GM21360 (cell line): ENCODE data around the gene TUBGCP2.
A peak's percentile ranks its signal among the peaks of the same experiment; 100 is the strongest.
"Not testable (repeated sequence)": the region's sequence is repeated elsewhere in the genome, so short reads cannot be mapped to it uniquely, and the experiment has no call there.

Source experiments
- ATAC-seq: cut with Tn5 transposase; IDR thresholded peaks from one replicate; pipeline ENCODE4 v1.9.1; 2021; ENCODE audit warnings: mild to moderate bottlenecking, moderate library complexity; ENCODE audit not compliant: unreplicated experiment

The TUBGCP2 gene

DNA sequence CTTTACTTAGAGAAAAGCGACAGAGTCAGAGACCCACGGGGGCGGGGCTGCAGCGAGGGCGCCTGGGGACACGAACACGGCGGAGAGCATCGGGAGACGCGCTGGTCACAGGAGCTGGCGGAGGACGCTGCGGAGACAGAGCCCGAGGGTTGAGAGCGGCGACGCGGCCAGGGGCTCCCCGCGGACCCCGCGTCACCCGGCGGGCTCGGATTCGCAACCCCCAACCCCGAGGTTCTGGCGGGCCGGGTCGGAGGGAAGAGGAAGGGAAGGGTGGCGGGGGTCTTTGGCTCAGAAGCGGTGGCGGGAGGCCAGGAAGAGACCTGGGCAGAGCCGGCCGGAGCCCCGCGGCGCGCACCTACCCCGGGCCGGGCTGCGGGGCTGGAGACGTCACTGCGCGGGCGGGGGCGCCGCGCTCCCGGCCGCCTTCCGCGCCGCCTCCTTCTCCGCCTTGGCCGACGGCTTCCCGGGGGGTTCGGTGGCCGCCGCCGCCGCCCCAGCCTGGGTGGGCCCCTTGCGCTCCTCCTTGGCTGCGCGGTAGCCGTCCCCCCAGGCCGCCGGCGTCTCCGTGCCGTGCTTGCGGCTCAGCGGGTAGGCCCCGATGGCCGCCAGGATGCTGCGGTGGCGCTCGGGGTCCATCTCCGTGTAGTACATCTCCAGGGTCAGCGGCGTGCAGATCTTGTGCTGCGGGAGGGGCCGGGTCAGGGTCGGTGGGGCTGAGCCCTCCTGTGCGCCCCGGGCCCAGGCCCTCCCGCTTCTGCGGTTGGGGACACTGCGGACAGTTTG is 17.0 kb upstream of the TUBGCP2 start:
- no peak for ATAC-seq

DNA sequence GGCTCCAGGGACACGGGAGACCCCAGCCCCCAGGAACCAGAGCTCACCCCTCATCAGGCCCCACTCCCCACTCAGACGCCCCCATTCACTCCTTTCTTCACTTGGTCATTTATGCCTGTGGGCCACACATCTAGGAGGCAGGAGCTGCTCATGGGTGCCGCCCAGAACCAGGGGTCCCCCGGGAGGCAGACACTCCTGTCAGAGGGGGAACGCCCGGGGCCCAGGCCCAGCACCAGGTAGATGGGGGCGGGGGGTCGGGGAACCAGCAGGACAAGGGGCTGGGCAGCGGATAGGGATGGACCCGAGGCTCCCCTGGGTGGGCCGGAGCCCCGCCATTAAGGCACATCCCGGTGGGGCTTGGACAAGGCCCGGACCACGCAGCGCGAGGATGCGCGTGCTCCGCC is 16.2 kb upstream of the TUBGCP2 start:
- ATAC-seq, result no peak

DNA sequence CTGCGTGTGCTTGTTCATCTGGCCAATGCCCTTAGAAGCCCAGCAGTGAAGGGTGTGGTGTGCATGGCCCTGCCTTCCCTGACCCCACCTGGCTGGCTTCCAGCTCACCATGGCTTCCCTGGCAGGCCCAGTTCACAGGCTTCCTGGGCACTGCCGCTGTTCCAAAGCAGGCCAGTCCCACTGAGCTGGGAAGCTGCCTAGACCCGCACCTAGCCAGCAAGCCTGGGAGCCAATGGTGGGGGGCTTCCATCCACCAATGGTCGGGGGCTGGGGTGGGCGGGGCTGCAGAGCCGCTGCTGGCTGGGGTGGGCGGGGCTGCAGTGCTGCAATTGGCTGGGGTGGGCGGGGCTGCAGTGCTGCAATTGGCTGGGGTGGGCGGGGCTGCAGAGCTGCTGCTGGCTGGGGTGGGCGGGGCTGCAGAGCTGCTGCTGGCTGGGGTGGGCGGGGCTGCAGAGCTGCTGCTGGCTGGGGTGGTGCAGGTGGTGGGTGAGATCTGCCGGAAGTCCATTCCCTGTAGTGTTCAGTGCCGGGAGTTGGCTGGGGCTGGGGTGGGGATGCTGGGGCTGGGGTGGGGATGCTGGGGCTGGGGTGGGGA is 15.6 kb upstream of the TUBGCP2 start:
- no peak for ATAC-seq

- not testable (repeated sequence) for ATAC-seq
Measured at GRCh38 chr10:133322064-133322709, 13.5 kb upstream of the TUBGCP2 start.

DNA sequence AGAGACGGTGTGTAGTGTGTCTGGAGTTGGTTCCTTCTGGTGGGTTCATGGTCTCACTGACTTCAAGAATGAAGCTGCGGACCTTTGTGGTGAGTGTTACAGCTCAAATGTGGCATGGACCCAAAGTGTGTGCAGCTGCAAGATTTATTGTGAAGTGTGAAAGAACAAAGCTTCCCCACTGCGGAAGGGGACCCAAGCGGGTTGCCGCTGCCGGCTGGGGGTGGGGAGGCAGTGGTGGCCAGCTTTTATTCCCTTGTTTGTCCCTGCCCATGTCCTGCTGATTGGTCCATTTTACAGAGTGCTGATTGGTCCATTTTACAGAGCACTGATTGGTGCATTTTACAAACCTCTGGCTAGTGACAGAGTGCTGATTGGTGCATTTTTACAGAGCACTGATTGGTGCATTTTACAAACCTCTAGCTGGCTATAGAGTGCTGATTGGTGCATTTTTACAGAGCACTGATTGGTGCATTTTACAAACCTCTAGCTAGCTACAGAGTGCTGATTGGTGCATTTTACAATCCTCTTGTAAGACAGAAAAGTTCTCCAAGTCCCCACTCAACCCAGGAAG is 12.3 kb upstream of the TUBGCP2 start:
- ATAC-seq, result not testable (repeated sequence)

DNA sequence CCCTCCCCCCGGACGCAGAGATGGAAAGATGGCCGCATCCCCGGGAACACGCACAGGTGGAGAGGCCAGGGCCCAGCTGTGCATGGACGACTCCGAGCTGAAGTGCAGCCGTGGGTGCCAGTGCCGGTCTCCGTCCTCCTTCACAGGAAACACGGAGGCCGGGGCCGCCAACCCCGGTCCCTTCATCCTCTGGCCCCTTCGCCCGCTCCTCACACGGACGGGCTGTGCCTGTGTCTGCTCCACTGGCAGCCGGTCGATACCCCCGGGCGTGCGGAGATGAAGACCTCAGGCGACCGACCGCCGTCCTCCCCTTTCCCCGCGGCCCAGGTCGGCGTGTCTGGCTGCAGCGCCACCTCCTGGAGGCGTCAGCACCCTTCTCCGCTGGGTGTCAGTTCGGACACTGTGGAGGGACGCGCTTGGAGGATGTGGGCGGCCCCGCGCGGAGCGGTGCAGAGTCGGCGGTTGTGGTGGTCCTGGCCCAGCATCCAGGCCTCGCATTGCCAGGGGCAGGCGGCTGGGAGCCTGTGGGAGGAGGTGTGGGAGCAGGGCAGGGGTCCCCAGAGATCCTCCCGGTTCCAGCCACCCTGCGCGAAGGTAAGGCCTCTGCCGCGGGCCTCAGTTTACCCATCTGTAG is 9.9 kb upstream of the TUBGCP2 start:
- ATAC-seq, result peak; percentile 85

GRCh38 chr10:133316732-133317131 is 8.1 kb upstream of the TUBGCP2 start:
- no peak for ATAC-seq

GRCh38 chr10:133316266-133316665 is 7.6 kb upstream of the TUBGCP2 start:
- ATAC-seq, result no peak

DNA sequence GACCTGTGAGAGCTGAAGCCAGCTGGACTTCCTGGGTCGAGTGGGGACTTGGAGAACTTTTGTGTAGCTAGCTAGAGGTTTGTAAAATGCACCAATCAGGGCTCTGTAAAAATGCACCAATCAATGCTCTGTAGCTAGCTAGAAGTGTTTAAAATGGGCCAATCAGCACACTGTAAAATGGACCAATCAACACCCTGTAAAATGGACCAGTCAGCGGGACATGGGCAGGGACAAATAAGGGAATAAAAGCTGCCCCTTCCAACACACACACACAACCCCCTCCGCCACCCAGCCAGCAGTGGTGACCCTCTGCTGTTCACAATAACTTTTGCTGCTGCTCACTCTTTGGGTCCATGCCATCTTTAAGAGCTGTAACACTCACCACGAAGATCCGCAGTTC is 7.2 kb upstream of the TUBGCP2 start:
- ATAC-seq, result no peak

- ATAC-seq, result no peak
Measured at GRCh38 chr10:133314911-133315310, 6.2 kb upstream of the TUBGCP2 start.

DNA sequence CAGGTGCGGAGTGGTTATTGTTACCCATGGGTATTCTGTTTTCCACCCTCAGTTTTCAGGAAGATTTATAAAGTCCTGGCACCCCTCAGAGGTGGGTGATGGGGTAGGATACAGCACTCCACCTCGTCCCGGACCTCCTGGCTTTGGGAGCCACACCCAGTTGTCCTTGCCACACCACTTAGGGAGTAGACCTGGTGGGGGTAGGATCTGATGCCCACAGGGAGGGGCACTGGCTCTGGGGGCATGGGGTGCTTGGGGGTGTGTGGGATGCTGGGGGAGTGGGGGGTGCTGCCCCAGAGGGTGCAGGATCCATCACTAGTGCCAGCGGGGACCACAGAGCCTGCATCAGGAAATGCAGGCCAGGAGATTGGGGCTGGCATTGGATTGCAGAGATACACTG is 4.5 kb upstream of the TUBGCP2 start:
- ATAC-seq, result no peak

- ATAC-seq, result no peak
Measured at GRCh38 chr10:133312769-133313145, 4.1 kb upstream of the TUBGCP2 start.

- no peak for ATAC-seq
Measured at GRCh38 chr10:133312016-133312768, 3.5 kb upstream of the TUBGCP2 start.

DNA sequence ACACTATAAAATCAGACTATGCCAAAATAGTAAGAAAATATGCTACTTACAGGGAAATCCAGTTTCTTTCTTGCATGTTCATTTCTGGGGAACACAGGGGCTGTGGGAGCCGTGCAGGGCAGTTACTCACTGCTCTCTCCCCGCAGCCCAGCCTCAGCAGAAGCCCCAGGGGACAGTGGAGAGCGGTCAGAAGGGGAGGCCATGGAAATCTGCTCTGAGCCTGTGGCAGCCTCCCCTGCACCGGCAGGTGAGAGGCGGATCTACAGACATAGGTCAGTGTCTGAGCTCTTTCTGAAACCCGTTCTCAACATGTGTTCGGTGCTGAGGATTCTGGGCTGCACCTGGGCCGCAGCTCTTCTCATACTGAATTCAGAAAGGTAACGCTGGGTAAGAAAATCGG is 2.9 kb upstream of the TUBGCP2 start:
- no peak for ATAC-seq

DNA sequence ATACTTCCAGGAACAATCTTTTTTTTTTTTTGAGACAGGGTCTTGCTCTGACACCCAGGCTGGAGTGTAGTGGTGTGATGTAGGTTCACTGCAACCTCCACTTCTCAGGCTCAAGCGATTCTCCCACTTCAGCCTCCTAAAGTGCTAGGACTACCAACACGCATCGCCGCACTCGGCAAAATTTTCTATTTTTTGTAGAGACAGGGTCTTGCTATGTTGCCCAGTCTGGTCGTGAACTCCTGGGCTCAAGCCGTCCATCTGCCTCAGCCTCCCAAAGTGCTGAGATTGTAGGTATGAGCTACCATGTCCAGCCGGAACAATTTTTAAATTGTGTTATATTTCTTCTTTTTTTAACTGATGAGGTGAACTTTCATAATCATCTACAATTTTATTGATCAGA is 2.1 kb upstream of the TUBGCP2 start:
- ATAC-seq, result no peak

GRCh38 chr10:133310399-133310755 is 1.7 kb upstream of the TUBGCP2 start:
- no peak for ATAC-seq

DNA sequence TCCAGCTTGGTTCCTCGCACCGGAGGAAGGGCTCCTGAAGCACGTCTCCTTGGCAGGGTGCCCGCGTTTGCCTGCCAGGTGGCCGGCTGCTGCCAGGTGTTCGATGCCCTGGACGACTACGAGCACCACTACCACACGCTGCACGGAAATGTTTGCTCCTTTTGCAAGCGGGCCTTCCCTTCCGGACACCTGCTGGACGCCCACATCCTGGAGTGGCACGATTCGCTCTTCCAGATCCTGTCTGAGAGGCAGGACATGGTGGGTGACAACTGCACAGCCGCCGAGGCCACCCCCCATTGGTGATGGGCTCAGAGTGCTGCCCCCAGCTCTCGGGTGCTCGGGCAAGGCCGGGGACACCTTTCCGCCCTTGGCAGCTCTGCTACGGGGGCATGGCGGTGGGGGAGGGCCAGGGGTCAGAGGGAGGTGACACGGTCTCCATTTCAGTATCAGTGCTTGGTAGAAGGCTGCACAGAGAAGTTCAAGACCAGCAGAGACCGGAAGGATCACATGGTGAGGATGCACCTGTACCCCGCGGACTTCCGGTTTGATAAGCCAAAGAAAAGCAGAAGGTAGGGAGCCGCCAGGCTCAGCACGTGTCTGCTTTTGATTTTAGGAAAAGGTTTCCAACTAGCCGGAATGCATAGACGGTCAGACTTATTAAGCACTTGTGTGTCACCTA is 1.2 kb upstream of the TUBGCP2 start:
- ATAC-seq, result no peak

DNA sequence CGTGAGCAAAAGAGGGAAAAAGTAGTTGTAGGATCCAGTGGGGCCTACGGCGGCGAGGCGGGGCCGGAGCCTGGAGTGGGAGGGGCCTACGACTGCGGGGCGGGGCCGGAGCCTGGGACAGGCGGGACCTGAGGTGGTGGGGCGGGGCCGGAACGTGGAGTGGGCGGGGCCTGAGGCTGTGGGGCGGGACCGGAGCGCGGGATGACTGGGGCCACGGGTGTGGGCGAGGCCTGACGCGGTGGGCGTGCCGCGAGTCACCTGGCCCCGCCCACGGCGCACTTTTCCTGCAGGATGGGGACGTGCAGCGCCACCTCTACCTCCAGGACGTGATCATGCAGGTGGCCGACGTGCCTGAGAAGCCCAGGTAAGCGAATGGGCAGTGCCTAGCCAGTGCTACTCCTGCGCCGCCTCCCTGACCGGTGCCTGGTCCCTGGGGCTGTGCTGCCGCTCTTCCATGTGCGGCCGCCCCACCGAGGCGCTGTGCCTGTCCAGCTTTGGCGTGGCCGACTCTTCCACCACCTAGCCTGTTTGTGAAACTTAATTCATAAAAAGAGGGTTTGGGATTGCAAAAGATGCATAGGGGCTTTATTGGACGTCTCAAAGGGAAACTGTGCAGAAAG is 538 bp upstream of the TUBGCP2 start:
- ATAC-seq, result peak; percentile 62

DNA sequence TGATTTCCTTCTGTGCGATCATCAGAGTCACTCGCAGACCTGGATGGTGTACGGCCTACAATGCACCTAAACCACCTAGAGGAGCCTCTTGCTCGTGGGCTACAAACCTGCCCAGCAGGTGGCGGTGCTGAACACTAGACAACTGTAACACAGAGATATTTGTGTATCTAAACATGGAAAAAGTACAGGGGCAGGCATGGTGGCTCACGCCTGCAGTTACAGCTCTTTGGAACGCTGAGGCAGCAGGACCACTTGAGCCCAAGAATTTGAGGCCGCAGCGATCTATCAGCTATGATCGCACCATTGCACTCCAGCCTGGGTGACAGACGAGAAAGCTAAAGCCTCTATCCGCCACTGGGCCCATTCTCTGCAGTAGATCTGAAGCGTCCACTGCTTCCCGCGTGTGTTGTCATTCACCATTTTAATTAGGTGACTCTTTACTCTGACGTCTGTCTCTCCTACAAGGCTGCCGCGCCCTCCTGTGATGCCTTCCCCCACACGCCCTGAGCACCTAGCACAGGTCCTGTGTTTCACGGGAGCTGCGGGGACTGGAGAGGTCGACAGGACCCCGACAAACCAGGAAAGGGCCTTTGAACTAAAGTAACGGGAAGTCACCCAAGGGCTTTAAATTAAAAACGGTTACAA is 774 bp downstream of the TUBGCP2 start:
- peak; percentile 45 for ATAC-seq
